ENCODE results near the gene MZT2A. TPM values are rescaled to one million over a fixed set of nuclear protein-coding genes. Genes with fewer than 3 reads are reported as not detected.
"Not testable (repeated sequence)": the region's sequence is repeated elsewhere in the genome, so short reads cannot be mapped to it uniquely, and the experiment has no call there.

The MZT2A gene
- total RNA-seq, 2 donors from 2014 or later, result 74.9 to 84.4 TPM

DNA sequence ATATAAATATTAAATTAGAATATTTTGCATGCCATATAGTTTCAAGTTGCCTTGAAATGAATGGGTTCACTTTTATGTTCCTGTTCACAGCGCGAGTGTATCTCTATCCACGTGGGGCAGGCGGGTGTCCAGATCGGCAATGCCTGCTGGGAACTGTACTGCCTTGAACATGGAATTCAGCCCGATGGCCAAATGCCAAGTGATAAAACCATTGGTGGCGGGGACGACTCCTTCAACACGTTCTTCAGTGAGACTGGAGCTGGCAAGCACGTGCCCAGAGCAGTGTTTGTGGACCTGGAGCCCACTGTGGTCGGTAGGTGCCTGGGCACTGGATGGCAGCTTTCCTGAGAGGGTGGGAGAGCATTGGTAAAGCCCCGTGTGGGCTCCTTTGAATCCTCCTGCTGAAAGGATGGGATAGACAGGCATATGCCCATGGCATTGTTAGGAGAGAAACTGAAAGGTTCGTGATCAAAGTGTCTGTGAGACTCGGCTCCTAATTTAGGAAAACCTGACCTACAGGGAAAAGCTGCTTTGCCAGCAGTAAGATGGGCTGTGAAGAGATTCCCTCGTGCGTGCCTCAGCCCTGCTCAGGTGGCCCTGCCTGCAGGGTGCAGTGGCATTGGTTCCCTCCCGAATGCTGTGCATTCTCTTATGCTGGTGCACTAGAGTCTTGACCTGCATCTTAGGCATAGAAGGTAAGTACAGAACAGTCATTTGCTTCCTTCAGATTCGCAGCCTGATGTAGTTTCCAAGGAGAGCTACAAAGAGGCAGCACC is 13.9 kb downstream of the MZT2A start:
- H3K9me3 ChIP-seq, H3K27me3 ChIP-seq, H3K4me1 ChIP-seq, H3K36me3 ChIP-seq, H3K4me3 ChIP-seq: not testable (repeated sequence)
- peak; percentile 80 for DNase-seq (ENCODE audit: low spot score)
- peak overlapping the region in 1 of 2 donors; percentile 43 for H3K27ac ChIP-seq

DNA sequence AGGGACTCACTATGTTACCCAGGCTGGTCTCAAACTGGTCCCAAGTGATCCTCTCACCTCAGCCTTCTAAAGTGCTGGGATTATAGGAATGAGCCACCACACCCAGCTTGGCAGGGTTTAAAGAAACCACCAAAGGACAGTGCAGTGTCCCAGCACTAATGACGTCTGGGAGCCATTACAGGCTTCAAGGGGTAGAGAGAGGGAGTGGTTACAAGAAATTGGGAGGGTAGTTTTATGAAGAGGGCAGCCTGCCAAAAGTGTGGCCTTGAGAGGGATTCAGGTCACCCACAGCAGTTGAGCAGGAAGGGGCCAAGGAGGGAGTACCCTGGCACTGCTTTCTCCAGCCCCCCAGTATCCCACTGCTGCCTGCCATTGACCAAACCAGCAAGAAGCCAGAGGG is 15.0 kb downstream of the MZT2A start:
- H3K4me1 ChIP-seq; H3K27me3 ChIP-seq; H3K27ac ChIP-seq; DNase-seq (ENCODE audit: low spot score); H3K36me3 ChIP-seq; H3K9me3 ChIP-seq; H3K4me3 ChIP-seq: not testable (repeated sequence)

DNA sequence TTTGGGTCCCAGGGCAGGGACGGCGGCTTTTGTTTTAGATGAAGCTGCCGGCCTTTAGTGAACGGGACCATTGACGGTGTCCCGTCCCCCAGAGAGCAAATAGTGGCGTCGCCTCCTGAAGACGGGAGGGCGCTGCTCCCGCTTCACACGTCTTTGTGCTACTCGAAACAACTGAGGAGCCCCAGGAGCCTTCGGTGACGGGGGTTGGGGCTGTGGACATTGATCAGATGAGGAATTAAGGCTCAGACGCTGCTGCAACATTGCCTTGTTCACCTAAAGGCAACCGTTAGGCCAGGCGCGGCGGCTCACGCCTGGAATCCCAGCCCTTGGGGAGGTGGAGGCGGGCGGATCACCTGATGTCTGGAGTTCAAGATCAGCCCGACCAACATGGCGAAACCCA is 15.8 kb downstream of the MZT2A start:
- peak; percentile 30 for DNase-seq (ENCODE audit: low spot score)
- H3K4me1 ChIP-seq, H3K27me3 ChIP-seq, H3K9me3 ChIP-seq, H3K27ac ChIP-seq, H3K4me3 ChIP-seq, H3K36me3 ChIP-seq: not testable (repeated sequence)

DNA sequence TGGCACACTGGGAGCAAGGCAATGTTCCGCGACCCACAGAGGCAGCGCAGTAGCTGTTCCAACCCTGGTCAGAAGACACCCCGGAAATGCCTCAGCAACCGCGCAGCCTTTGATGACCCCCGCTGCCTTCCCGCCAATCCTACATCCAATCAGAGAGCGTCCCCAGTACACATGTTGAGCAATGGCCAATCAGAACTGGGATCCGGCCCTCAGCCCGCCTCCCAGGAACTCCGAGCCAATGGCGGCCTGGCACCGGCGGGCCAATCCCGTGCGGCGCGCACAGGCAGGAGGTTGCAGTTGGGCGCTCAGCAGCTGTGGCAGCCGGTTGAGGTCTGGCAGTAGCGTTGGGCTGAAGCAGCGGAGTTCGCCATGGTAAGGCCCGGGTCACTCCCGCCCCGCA is 16.4 kb downstream of the MZT2A start, which contains the start of gene TUBA3D:
TSS of gene TUBA3D (plus strand) at position 289 of the 400 bp plus-strand sequence. CDS start at position 370, 81 bp downstream.
- no peak within 1 kb of the TSS for H3K4me3 ChIP-seq
- no peaks in the 10 kb centered on the region for H3K4me1 ChIP-seq
- no peak within 1 kb of the TSS for H3K27ac ChIP-seq
- H3K9me3 ChIP-seq, result no peaks in the 10 kb centered on the region
- TF ChIP-seq, protein P1, sequence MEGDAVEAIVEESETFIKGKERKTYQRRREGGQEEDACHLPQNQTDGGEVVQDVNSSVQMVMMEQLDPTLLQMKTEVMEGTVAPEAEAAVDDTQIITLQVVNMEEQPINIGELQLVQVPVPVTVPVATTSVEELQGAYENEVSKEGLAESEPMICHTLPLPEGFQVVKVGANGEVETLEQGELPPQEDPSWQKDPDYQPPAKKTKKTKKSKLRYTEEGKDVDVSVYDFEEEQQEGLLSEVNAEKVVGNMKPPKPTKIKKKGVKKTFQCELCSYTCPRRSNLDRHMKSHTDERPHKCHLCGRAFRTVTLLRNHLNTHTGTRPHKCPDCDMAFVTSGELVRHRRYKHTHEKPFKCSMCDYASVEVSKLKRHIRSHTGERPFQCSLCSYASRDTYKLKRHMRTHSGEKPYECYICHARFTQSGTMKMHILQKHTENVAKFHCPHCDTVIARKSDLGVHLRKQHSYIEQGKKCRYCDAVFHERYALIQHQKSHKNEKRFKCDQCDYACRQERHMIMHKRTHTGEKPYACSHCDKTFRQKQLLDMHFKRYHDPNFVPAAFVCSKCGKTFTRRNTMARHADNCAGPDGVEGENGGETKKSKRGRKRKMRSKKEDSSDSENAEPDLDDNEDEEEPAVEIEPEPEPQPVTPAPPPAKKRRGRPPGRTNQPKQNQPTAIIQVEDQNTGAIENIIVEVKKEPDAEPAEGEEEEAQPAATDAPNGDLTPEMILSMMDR (IDR thresholded peaks at IDR 0.05), result no peak
- no peaks in the 10 kb centered on the region for H3K27me3 ChIP-seq
- peak; percentile 42 for DNase-seq (ENCODE audit: low spot score)
- H3K36me3 ChIP-seq, result no peaks in the 10 kb centered on the region

DNA sequence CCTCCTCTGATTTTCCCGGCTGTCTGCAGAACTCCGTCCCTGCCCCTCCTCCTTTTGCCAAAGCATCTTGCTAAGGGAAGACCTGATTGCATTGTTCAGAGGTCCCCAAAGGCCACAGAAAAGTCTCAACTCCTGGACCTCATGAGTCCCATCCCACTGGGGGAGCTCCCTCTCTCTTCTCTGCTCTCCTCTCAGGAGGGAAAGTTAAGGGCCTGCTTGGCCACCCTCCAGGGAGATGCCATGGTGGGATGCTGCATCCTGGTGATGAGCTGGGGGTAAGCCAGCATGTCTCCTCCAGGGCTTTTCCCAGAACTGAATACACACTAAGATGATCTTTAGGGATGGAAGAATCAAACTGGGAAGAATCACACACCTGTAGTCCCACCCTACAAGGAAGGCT is 18.9 kb downstream of the MZT2A start:
- H3K27ac ChIP-seq, H3K4me3 ChIP-seq, H3K27me3 ChIP-seq, H3K36me3 ChIP-seq, H3K9me3 ChIP-seq, H3K4me1 ChIP-seq: not testable (repeated sequence)
- DNase-seq (ENCODE audit: low spot score), result peak; percentile 54

DNA sequence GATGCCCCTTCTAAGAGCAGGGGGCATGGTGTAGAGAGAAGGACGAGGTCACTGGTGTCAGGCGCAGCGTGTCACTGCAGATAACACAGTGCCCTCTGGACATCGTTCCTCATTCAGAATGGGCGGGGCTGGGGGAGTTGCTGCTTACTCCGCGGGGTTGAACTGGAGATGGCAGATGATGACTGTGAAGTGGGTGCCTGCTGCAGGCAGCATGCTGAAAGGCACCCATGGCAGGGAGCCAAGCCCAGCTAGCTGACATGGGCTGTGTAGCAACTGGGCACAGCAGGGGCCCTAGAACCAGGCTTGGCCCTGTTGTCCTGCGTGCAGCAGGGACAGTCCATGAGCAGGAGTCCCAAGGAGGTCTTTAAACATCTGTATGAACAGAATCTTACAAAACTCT is 20.6 kb downstream of the MZT2A start:
- not testable (repeated sequence) for H3K4me3 ChIP-seq; H3K27ac ChIP-seq; DNase-seq (ENCODE audit: low spot score); H3K27me3 ChIP-seq; H3K9me3 ChIP-seq; H3K36me3 ChIP-seq; H3K4me1 ChIP-seq

DNA sequence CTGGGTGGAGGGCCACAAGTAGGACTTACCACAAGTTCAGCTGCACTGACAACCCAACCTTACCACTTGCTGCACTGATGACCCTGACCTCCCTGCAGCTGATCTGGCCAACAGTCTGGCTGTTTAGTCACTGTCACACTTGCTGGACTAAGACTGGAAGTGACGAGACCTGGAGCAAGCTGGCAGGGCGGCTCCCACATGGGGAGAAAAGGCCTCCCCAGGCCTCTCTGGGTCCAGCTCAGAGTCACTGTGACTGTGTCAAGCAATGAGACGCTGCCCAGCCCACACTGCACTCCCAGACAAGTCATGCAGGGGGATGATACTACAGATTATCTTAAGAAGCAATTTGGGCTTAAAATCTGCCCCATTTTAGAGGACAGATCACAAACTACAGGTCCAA is 21.3 kb downstream of the MZT2A start:
- H3K4me3 ChIP-seq; H3K36me3 ChIP-seq; H3K4me1 ChIP-seq; DNase-seq (ENCODE audit: low spot score); H3K27ac ChIP-seq; H3K27me3 ChIP-seq; H3K9me3 ChIP-seq: not testable (repeated sequence)

DNA sequence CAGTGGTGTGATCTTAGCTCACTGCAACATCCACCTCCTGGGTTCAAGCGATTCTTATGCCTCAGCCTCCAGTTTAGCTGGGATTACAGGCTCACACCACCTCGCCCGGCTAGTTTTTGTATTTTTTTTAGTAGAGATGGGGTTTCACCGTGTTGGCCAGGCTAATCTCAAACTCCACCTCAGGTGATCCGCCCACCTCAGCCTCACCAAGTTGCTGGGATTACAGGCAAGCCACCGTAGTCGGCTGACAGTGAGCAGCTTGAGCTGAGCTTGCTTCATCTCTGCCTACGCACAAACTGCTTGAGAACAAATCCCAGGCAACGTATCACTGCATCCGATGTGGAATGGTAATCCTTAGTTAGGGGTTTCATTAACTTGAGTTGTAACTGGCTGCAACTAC is 24.5 kb downstream of the MZT2A start:
- not testable (repeated sequence) for H3K36me3 ChIP-seq; H3K4me1 ChIP-seq; H3K4me3 ChIP-seq; DNase-seq (ENCODE audit: low spot score); H3K27me3 ChIP-seq; H3K27ac ChIP-seq; H3K9me3 ChIP-seq

DNA sequence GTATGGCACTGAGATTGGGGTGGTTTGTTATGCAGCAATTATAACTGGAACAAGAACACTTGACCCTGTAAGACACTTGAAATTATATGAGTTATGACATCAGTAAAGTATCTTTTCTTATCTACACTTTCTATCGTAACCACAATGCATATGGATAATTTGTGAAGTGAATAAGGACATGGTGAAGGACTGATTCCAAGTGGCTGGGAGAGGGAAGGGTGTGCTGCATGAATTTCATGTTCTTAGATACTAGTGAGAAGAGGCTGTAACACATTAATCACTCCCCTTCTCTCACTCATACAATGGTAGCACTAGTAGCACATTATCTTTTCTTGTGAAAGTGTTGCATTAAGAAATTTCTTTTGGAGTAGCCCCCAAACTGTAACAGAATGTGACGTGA is 37.3 kb downstream of the MZT2A start:
- H3K4me1 ChIP-seq; H3K4me3 ChIP-seq; DNase-seq (ENCODE audit: low spot score); H3K9me3 ChIP-seq; H3K27ac ChIP-seq; H3K36me3 ChIP-seq; H3K27me3 ChIP-seq: not testable (repeated sequence)

DNA sequence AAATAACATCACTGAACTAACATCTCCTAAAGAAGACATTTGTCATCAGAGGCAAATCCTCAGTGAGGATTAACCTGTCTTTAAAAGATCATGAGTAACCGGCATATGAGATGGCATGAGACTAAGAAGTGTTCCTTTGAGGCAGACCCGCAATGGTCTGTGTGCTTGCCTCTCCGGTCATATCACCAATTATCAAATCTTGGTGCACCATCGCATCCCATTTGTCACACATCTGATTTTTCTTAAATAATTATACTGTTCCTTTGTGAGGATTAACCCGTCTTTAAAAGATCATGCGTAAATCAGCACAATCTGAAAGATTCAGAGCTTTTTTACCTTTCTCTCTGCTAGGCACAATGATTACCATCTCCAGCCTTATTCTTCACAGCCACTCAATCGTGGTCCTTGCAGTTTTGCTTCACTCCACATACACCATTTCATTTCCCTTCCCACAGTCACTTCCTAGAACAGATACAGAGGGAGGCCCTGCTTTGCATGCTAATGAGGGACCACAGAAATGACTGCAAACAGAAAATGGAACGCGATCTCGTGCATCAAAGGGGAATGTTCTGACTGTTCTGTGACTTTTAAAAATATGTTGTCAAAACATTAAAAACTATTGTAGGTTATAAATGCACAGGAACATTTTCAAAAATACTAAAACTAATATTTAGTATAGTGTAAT is 40.8 kb downstream of the MZT2A start:
- not testable (repeated sequence) for H3K9me3 ChIP-seq; H3K36me3 ChIP-seq; H3K4me3 ChIP-seq; DNase-seq (ENCODE audit: low spot score); H3K27ac ChIP-seq; H3K27me3 ChIP-seq; H3K4me1 ChIP-seq

DNA sequence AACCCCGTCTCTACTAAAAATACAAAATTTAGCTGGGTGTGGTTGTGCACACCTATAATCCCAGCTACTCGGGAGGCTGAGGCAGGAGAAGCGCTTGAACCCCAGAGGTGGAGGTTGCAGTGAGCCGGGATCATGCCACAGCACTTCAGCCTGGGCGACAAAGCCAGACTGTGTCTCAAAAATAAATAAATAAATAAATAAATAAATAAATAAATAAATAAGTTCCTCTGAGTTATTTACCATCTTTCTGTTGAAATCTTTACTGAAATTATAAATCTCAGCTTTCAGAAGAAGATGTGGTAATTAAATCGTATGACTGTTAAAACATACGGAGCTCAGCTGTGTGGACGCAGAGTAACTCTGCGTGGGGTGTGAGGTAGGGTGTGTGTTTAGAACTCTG is 44.2 kb downstream of the MZT2A start:
- not testable (repeated sequence) for H3K27me3 ChIP-seq; H3K4me1 ChIP-seq; H3K27ac ChIP-seq; DNase-seq (ENCODE audit: low spot score); H3K36me3 ChIP-seq; H3K9me3 ChIP-seq; H3K4me3 ChIP-seq

Measured in right atrium auricular region (tissue), 2 donors.